IMR-90 (cell line): ENCODE results near the gene TMPRSS6. TPM values are rescaled to one million over a fixed set of nuclear protein-coding genes. Genes with fewer than 3 reads are reported as not detected.

Experiments
- ATAC-seq: fragments of 200-7000 bp; cut with Tn5 transposase; 2 replicates; pipeline ENCODE4 v1.9.1; 2020; ENCODE audit warnings: low read depth, mild to moderate bottlenecking, moderate library complexity
- BruUV-seq: library from RNA; stranded (reverse); fragments of 400-500 nt; replicated peaks from 2 replicates; lab custom pipeline; 2021; lab: Mats Ljungman, UMichigan
- CTCF ChIA-PET: fragments of 300-600 bp; formaldehyde crosslinking; extraction: SDS; loops from one replicate; lab custom pipeline; 2021; ENCODE audit warnings: antibody characterized with exemption; lab: Yijun Ruan, JAX
- POLR2A ChIA-PET: fragments of 300-600 bp; sonication (Branson Sonifier 250); formaldehyde crosslinking; loops from one replicate; lab custom pipeline; 2022; ENCODE audit warnings: antibody characterized with exemption; ENCODE audit not compliant: unreplicated experiment; lab: Charles Lee
- DNase-seq: peaks from one replicate; pipeline ENCODE4 v3.0.0; 2013
- H2AFZ ChIP-seq: replicated peaks from 2 replicates; pipeline ENCODE3; 2013; ENCODE audit warnings: low read length, mild to moderate bottlenecking; ENCODE audit not compliant: poor library complexity
- H2AK5ac ChIP-seq: 2 replicates; pipeline ENCODE4 v1.6.1; 2013; ENCODE audit warnings: low read depth, low read length, inconsistent platforms
- H2AK9ac ChIP-seq: replicated peaks from 2 replicates; pipeline ENCODE3; 2013; ENCODE audit warnings: mild to moderate bottlenecking, low read depth, low read length, moderate library complexity; ENCODE audit not compliant: poor library complexity
- H2BK120ac ChIP-seq: 2 replicates; pipeline ENCODE4 v1.6.1; 2013; ENCODE audit warnings: low read depth, low read length, inconsistent platforms
- H2BK15ac ChIP-seq: 3 replicates; pipeline ENCODE4 v1.6.1; 2013; ENCODE audit warnings: low read depth, low read length, inconsistent platforms
- H2BK20ac ChIP-seq: 2 replicates; pipeline ENCODE4 v1.6.1; 2013; ENCODE audit warnings: low read depth, mild to moderate bottlenecking, inconsistent platforms, low read length, moderate library complexity
- H2BK5ac ChIP-seq: 2 replicates; pipeline ENCODE4 v1.6.1; 2013; ENCODE audit warnings: mild to moderate bottlenecking, low read depth, low read length, inconsistent platforms; ENCODE audit not compliant: poor library complexity, severe bottlenecking
- H3K14ac ChIP-seq: replicated peaks from 2 replicates; pipeline ENCODE4 v1.6.1; 2013; ENCODE audit warnings: low read depth, low read length, inconsistent platforms
- H3K18ac ChIP-seq: 2 replicates; pipeline ENCODE4 v1.6.1; 2013; ENCODE audit warnings: low read depth, low read length, control low read depth
- H3K23ac ChIP-seq: 2 replicates; pipeline ENCODE4 v1.6.1; 2013; ENCODE audit warnings: low read depth, low read length, inconsistent platforms
- H3K27ac ChIP-seq: 2 replicates; pipeline ENCODE4 v1.5.1; 2013; ENCODE audit warnings: mild to moderate bottlenecking, control low read depth, low read length; ENCODE audit not compliant: insufficient read depth
- H3K27me3 ChIP-seq: 2 replicates; pipeline ENCODE4 v1.6.1; 2013; ENCODE audit warnings: low read length; ENCODE audit not compliant: control insufficient read depth, insufficient read depth
- H3K36me3 ChIP-seq: 2 replicates; pipeline ENCODE4 v1.6.1; 2013; ENCODE audit warnings: low read length, mixed read lengths; ENCODE audit not compliant: control insufficient read depth, insufficient read depth
- H3K4ac ChIP-seq: 2 replicates; pipeline ENCODE4 v1.6.1; 2013; ENCODE audit warnings: low read depth, low read length, inconsistent platforms
- H3K4me1 ChIP-seq: 2 replicates; pipeline ENCODE4 v1.6.1; 2013; ENCODE audit warnings: low read length, mixed read lengths; ENCODE audit not compliant: control insufficient read depth, insufficient read depth
- H3K4me2 ChIP-seq: 2 replicates; pipeline ENCODE4 v1.6.1; 2013; ENCODE audit warnings: low read depth, mild to moderate bottlenecking, control low read depth, low read length, moderate library complexity
- H3K4me3 ChIP-seq: 2 replicates; pipeline ENCODE4 v1.5.1; 2013; ENCODE audit warnings: low read depth, mild to moderate bottlenecking, control low read depth, low read length, moderate library complexity; ENCODE audit not compliant: insufficient read depth
- H3K56ac ChIP-seq: 2 replicates; pipeline ENCODE4 v1.6.1; 2013; ENCODE audit warnings: low read length, inconsistent platforms; ENCODE audit not compliant: insufficient read depth; ENCODE audit errors: extremely low read depth
- H3K79me1 ChIP-seq, 2 experiments: 2 replicates each; pipeline ENCODE4 v1.6.1; 2013; ENCODE audit warnings: low read length in 2 of 2, inconsistent platforms in 1 of 2, low read depth in 1 of 2
- H3K9ac ChIP-seq: 2 replicates; pipeline ENCODE4 v1.6.1; 2013; ENCODE audit warnings: low read depth, low read length, control low read depth
- H3K9me1 ChIP-seq: 2 replicates; pipeline ENCODE4 v1.6.1; 2013; ENCODE audit warnings: low read length, inconsistent platforms; ENCODE audit not compliant: insufficient read depth
- H3K9me3 ChIP-seq: 2 replicates; pipeline ENCODE4 v1.6.1; 2013; ENCODE audit warnings: low read length; ENCODE audit not compliant: control insufficient read depth, insufficient read depth
- H4K20me1 ChIP-seq: 2 replicates; pipeline ENCODE4 v1.6.1; 2013; ENCODE audit warnings: low read length, inconsistent platforms; ENCODE audit not compliant: insufficient read depth
- H4K5ac ChIP-seq: 2 replicates; pipeline ENCODE4 v1.6.1; 2013; ENCODE audit warnings: mild to moderate bottlenecking, low read depth, low read length, control low read depth
- H4K8ac ChIP-seq, 2 experiments: 2 replicates each; pipeline ENCODE4 v1.6.1; 2013; ENCODE audit warnings: low read depth in 2 of 2, low read length in 2 of 2, control low read depth in 1 of 2, inconsistent platforms in 1 of 2
- H4K91ac ChIP-seq: 2 replicates; pipeline ENCODE4 v1.6.1; 2013; ENCODE audit warnings: low read depth, low read length, inconsistent platforms; ENCODE audit not compliant: insufficient read depth
- BHLHE40 ChIP-seq: fragments of 150-350 bp; IDR thresholded peaks from 2 replicates; pipeline ENCODE4 v1.6.1; 2016; ENCODE audit warnings: mild to moderate bottlenecking, low read depth, low read length
- CEBPB ChIP-seq: IDR thresholded peaks from 2 replicates; pipeline ENCODE4 v1.6.1; 2012; ENCODE audit warnings: low read depth, low read length, improper control_type of control experiment
- CHD1 ChIP-seq: IDR thresholded peaks from 2 replicates; pipeline ENCODE4 v1.6.1; 2012; ENCODE audit warnings: low read depth, low read length, improper control_type of control experiment
- FOS ChIP-seq: fragments of 150-350 bp; IDR thresholded peaks from 2 replicates; pipeline ENCODE4 v1.6.1; 2016; ENCODE audit warnings: low read depth, low read length
- MAFK ChIP-seq: IDR thresholded peaks from 2 replicates; pipeline ENCODE4 v1.6.1; 2012; ENCODE audit warnings: low read depth, low read length, improper control_type of control experiment
- MXI1 ChIP-seq: IDR thresholded peaks from 2 replicates; pipeline ENCODE4 v1.6.1; 2012; ENCODE audit warnings: low read depth, mild to moderate bottlenecking, low read length, moderate library complexity, borderline replicate concordance
- NFE2L2 ChIP-seq: fragments of 150-350 bp; IDR thresholded peaks from 2 replicates; pipeline ENCODE4 v1.6.1; 2016; ENCODE audit warnings: low read depth, mild to moderate bottlenecking, low read length
- POLR2A ChIP-seq: IDR thresholded peaks from 2 replicates; pipeline ENCODE4 v1.6.1; 2012; ENCODE audit warnings: mild to moderate bottlenecking, low read depth, low read length
- RAD21 ChIP-seq: IDR thresholded peaks from 2 replicates; pipeline ENCODE4 v1.6.1; 2012; ENCODE audit warnings: low read length, improper control_type of control experiment
- RCOR1 ChIP-seq: IDR thresholded peaks from 2 replicates; pipeline ENCODE4 v1.6.1; 2012; ENCODE audit warnings: mild to moderate bottlenecking, low read length, improper control_type of control experiment; ENCODE audit not compliant: insufficient replicate concordance
- RFX5 ChIP-seq: IDR thresholded peaks from 2 replicates; pipeline ENCODE4 v1.8.0; 2012; ENCODE audit warnings: low read depth, mild to moderate bottlenecking, low read length, moderate library complexity
- SMC3 ChIP-seq: fragments of 150-350 bp; IDR thresholded peaks from 2 replicates; pipeline ENCODE4 v1.6.1; 2016; ENCODE audit warnings: low read depth, mild to moderate bottlenecking, antibody characterized with exemption, low read length, moderate library complexity
- WGBS, 2 experiments: methylation state at CpG; one replicate each; pipeline versions ENCODE4 v1.1.5 to v1.1.7; 2013; ENCODE audit warnings: missing lambda C conversion rate in 2 of 2; ENCODE audit not compliant: insufficient read length in 1 of 2; ENCODE audit errors: extremely low coverage in 2 of 2; 5-methylcytosine and 5-hydroxymethylcytosine counted together
- dilution Hi-C: fragments of 300-500 bp; cut with HindIII; formaldehyde crosslinking; loops from one replicate; pipeline ENCODE4 v1.14.3; 2018; ENCODE audit warnings: low sequenced_read_pairs; ENCODE audit not compliant: unreplicated experiment
- in situ Hi-C: fragments of 300-500 bp; cut with MboI; formaldehyde crosslinking; loops from 3 replicates; pipeline ENCODE4 v1.14.3; 2019; ENCODE audit warnings: low sequenced_read_pairs, inconsistent platforms, mixed read lengths
- intact Hi-C: fragments of 100-400 bp; cut with micrococcal nuclease; formaldehyde crosslinking; loops from 2 replicates; pipeline ENCODE4 v1.10.0; 2022
- polyA plus RNA-seq, 3 experiments: library from polyadenylated mRNA; depleted of rRNA; stranded (reverse); fragments of >200 nt; gene quantifications; 2 replicates each; pipeline ENCODE4 v1.2.3, GENCODE V29; 2012; ENCODE audit warnings: low replicate concordance in 1 of 3
- total RNA-seq: library from RNA; depleted of rRNA; stranded (reverse); fragments of >200 nt; gene quantifications from 2 replicates; pipeline ENCODE4 v1.2.3, GENCODE V29; 2012
- TF ChIP-seq, protein P1 (sequence below): conservative IDR thresholded peaks from 2 replicates; pipeline ENCODE4 v1.5.1; 2012; ENCODE audit warnings: mild to moderate bottlenecking, low read depth, low read length, improper control_type of control experiment
- TF ChIP-seq, protein P2 (sequence below): fragments of 150-350 bp; IDR thresholded peaks from 2 replicates; pipeline ENCODE4 v1.6.1; 2017; ENCODE audit warnings: mild to moderate bottlenecking, antibody characterized with exemption, low read length, low read depth
- TF ChIP-seq, protein P3 (sequence below): fragments of 150-350 bp; IDR thresholded peaks from 2 replicates; pipeline ENCODE4 v1.6.1; 2016; ENCODE audit warnings: low read depth, mild to moderate bottlenecking, low read length, moderate library complexity, borderline replicate concordance

Gene TMPRSS6
- total and polyA plus RNA-seq, 2 of the 4 experiments (the other 2 are of a cell fraction): not detected

DNA sequence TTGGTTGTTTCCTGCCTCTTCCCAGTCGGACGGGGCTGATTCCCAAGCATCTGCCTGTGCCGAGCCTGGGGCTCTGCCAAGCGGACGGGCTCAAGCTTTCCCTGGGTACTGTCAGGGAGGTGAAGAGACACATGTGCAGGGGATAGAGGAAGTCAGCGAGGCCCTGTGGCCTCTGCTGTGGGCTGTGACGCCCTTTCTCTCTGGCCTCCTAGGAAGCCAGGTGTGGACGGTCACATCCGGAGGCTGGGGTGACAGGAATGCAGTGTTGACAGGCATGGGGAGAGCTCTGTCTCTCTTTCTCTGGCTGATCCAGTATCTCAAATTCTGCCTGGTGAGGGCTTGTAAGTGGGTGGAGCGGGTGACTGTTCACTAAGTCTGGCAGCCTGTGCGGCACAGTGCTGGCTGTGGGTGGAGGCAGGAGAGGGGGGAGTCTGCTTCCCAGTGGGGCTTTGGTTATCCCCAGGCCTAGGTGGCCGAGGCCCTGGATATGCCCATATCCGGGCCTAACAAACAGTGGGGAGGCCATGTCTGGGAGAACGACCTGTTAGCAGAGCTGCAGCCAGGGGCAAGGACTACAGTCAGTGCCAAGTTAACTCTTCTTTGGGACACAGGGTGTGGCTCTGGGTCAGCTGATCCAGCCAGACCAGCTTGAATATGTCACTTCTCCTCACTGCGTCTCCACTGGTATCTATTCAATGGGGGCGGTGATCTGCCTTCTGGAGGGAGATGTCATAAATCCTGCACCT, 56.0 kb downstream of the TMPRSS6 start:
- BruUV-seq: no TSS peak
- no peak for ATAC-seq
- Histone ChIP-seq H3K9me1 (peaks cover 8% of the 10 kb centered on the region; the same call in 1 of the 2 replicates), H3K23ac (no peak overlapping the region), H2BK120ac (no peak overlapping the region), H3K56ac (no peak overlapping the region), H3K4me2 (no peak overlapping the region), H2BK20ac (no peak overlapping the region), H2AK9ac (peak overlapping the region; percentile 19), H2BK5ac (no peak overlapping the region), H4K5ac (no peak overlapping the region), H4K20me1 (no peaks in the 10 kb centered on the region), H3K18ac (no peak overlapping the region), H3K9ac (no peak overlapping the region), H4K91ac (no peak overlapping the region), H2AK5ac (no peak overlapping the region), H3K4me3 (no peak overlapping the region), H3K27me3 (0 out of 2 replicates have a peak, but pooled peaks cover 2% of the 10 kb centered on the region), H3K79me1 (peaks cover 7 to 17% of the 10 kb centered on the region in 2 experiments; a peak in 3 of 4 replicates), H3K36me3 (peaks cover 31% of the 10 kb centered on the region), H2AFZ (no peak overlapping the region), H3K9me3 (no peaks in the 10 kb centered on the region), H3K14ac (no peak overlapping the region), H3K4me1 (peaks cover 4% of the 10 kb centered on the region; the same call in 1 of the 2 replicates), H4K8ac (no peak overlapping the region), H3K27ac (no peak overlapping the region), H2BK15ac (no peak overlapping the region), H3K4ac (no peak overlapping the region)
- CTCF ChIA-PET: interaction anchor here (0.5 kb wide), 1 partner anchor 7 kb away, joined by 4 read pairs; no protein-coding TSS in a partner anchor
- dilution Hi-C loops: no loop called here
- in situ Hi-C loops: no loop called here
- DNase-seq: no peak
- intact Hi-C loops: loop anchor here (5.0 kb wide), 1 partner anchor 144 kb away; no protein-coding TSS in a partner anchor
- POLR2A ChIA-PET: no interaction called here
- 80% methylated on average over 8 of the region's 16 CpGs; no CpG with 5 or more reads in 1 of the 2 experiments for WGBS, 2 experiments
- TF ChIP-seq NFE2L2 (no peak), CHD1 (no peak), RFX5 (no peak), RAD21 (no peak), POLR2A (no peak), SMC3 (no peak), FOS (no peak), RCOR1 (no peak), BHLHE40 (no peak), MXI1 (no peak), CEBPB (no peak), MAFK (no peak)
- TF ChIP-seq, protein P1, sequence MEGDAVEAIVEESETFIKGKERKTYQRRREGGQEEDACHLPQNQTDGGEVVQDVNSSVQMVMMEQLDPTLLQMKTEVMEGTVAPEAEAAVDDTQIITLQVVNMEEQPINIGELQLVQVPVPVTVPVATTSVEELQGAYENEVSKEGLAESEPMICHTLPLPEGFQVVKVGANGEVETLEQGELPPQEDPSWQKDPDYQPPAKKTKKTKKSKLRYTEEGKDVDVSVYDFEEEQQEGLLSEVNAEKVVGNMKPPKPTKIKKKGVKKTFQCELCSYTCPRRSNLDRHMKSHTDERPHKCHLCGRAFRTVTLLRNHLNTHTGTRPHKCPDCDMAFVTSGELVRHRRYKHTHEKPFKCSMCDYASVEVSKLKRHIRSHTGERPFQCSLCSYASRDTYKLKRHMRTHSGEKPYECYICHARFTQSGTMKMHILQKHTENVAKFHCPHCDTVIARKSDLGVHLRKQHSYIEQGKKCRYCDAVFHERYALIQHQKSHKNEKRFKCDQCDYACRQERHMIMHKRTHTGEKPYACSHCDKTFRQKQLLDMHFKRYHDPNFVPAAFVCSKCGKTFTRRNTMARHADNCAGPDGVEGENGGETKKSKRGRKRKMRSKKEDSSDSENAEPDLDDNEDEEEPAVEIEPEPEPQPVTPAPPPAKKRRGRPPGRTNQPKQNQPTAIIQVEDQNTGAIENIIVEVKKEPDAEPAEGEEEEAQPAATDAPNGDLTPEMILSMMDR: no peak
- TF ChIP-seq, protein P2, sequence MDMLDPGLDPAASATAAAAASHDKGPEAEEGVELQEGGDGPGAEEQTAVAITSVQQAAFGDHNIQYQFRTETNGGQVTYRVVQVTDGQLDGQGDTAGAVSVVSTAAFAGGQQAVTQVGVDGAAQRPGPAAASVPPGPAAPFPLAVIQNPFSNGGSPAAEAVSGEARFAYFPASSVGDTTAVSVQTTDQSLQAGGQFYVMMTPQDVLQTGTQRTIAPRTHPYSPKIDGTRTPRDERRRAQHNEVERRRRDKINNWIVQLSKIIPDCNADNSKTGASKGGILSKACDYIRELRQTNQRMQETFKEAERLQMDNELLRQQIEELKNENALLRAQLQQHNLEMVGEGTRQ: no peak
- TF ChIP-seq, protein P3, sequence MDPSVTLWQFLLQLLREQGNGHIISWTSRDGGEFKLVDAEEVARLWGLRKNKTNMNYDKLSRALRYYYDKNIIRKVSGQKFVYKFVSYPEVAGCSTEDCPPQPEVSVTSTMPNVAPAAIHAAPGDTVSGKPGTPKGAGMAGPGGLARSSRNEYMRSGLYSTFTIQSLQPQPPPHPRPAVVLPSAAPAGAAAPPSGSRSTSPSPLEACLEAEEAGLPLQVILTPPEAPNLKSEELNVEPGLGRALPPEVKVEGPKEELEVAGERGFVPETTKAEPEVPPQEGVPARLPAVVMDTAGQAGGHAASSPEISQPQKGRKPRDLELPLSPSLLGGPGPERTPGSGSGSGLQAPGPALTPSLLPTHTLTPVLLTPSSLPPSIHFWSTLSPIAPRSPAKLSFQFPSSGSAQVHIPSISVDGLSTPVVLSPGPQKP: no peak
